ENCODE results near the gene TEX29. TPM values are rescaled to one million over a fixed set of nuclear protein-coding genes. Genes with fewer than 3 reads are reported as not detected.

TEX29 gene
- total RNA-seq, 1 experiment from 2014 or later = not detected

DNA sequence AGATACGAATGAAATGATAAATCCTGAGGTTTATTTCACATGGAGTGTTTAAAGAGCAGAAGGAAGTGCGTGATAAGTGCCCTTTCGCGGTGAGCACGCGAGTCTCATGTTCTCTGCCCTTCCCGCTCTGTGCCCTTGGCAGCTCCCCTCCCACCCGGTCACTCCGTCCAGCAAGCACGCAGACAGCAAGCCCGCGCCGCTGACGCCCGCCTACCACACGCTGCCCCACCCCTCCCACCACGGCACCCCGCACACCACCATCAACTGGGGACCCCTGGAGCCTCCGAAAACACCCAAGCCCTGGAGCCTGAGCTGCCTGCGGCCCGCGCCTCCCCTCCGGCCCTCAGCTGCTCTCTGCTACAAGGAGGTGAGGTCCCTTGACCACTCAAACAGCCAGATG lies 37.4 kb upstream of the TEX29 start:
- H3K27me3 Mint-ChIP-seq (ENCODE audit: insufficient read depth, unreplicated experiment) = no peaks in the 10 kb centered on the region
- no peaks in the 10 kb centered on the region for H3K4me1 ChIP-seq
- H3K27ac Mint-ChIP-seq (ENCODE audit: unreplicated experiment) = no peak overlapping the region
- H3K36me3 Mint-ChIP-seq (ENCODE audit: insufficient read depth, unreplicated experiment) = peaks cover 72% of the 10 kb centered on the region
- CTCF ChIA-PET = no interaction called here
- no peaks in the 10 kb centered on the region for H3K27me3 ChIP-seq (replicated peaks; ENCODE audit: control insufficient read depth, insufficient read depth, low read length)
- intact Hi-C loops (cut with micrococcal nuclease; ENCODE audit: unreplicated experiment) = no loop called here
- no peaks in the 10 kb centered on the region for H3K9me3 ChIP-seq
- POLR2A ChIA-PET = no interaction called here
- no peak overlapping the region for H3K4me3 Mint-ChIP-seq (ENCODE audit: unreplicated experiment)
- no peak overlapping the region for H3K4me3 ChIP-seq (ENCODE audit: low read depth, low read length)
- H3K4me1 Mint-ChIP-seq (ENCODE audit: low read depth, unreplicated experiment) = no peaks in the 10 kb centered on the region
- no peaks in the 10 kb centered on the region; the same call in 1 of the 2 replicates for H3K36me3 ChIP-seq (ENCODE audit: control insufficient read depth, insufficient read depth, low read length)
- DNase-seq = no peak
- BruUV-seq (replicated peaks) = no TSS peak
- H3K9me3 Mint-ChIP-seq (ENCODE audit: unreplicated experiment) = no peaks in the 10 kb centered on the region
- TF ChIP-seq, protein P1, sequence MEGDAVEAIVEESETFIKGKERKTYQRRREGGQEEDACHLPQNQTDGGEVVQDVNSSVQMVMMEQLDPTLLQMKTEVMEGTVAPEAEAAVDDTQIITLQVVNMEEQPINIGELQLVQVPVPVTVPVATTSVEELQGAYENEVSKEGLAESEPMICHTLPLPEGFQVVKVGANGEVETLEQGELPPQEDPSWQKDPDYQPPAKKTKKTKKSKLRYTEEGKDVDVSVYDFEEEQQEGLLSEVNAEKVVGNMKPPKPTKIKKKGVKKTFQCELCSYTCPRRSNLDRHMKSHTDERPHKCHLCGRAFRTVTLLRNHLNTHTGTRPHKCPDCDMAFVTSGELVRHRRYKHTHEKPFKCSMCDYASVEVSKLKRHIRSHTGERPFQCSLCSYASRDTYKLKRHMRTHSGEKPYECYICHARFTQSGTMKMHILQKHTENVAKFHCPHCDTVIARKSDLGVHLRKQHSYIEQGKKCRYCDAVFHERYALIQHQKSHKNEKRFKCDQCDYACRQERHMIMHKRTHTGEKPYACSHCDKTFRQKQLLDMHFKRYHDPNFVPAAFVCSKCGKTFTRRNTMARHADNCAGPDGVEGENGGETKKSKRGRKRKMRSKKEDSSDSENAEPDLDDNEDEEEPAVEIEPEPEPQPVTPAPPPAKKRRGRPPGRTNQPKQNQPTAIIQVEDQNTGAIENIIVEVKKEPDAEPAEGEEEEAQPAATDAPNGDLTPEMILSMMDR (IDR thresholded peaks at IDR 0.05; ENCODE audit: insufficient read depth in 1 of 2, low read depth in 1 of 2, low read length in 1 of 2, severe bottlenecking in 1 of 2, unreplicated experiment in 1 of 2) = no peak

DNA sequence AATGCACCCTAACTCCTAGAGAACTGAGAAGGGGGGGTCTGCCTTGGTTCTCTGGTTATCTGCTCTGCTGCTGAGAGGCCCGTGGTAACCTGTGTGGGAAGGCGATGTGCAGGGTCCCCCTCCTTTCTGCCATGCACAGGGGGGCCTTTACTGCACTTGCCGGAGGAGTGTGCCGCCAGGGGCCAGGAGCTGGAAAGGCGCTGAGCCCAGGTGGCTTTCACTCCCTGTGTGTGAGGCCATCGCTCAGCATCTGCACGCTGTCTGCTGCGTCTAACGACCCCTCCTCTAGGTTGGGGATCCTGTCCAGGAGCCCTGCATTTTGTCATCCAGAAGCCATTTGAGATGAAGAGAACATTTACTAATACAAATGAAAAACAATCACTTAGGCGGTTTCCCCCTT lies 37.0 kb upstream of the TEX29 start:
- no TSS peak for BruUV-seq (replicated peaks)
- peaks cover 67% of the 10 kb centered on the region for H3K36me3 Mint-ChIP-seq (ENCODE audit: insufficient read depth, unreplicated experiment)
- no peak for DNase-seq
- no peaks in the 10 kb centered on the region for H3K27me3 Mint-ChIP-seq (ENCODE audit: insufficient read depth, unreplicated experiment)
- intact Hi-C loops (cut with micrococcal nuclease; ENCODE audit: unreplicated experiment) = no loop called here
- no peaks in the 10 kb centered on the region for H3K27me3 ChIP-seq (replicated peaks; ENCODE audit: control insufficient read depth, insufficient read depth, low read length)
- ChIA-PET CTCF (no interaction called here), POLR2A (no interaction called here)
- no peaks in the 10 kb centered on the region for H3K9me3 ChIP-seq
- H3K4me3 Mint-ChIP-seq (ENCODE audit: unreplicated experiment) = no peak overlapping the region
- H3K4me1 Mint-ChIP-seq (ENCODE audit: low read depth, unreplicated experiment) = no peaks in the 10 kb centered on the region
- no peak overlapping the region for H3K4me3 ChIP-seq (ENCODE audit: low read depth, low read length)
- H3K27ac Mint-ChIP-seq (ENCODE audit: unreplicated experiment) = no peak overlapping the region
- H3K4me1 ChIP-seq = no peaks in the 10 kb centered on the region
- TF ChIP-seq, protein P1 (IDR thresholded peaks at IDR 0.05; ENCODE audit: insufficient read depth in 1 of 2, low read depth in 1 of 2, low read length in 1 of 2, severe bottlenecking in 1 of 2, unreplicated experiment in 1 of 2) = no peak
- H3K36me3 ChIP-seq (ENCODE audit: control insufficient read depth, insufficient read depth, low read length) = no peaks in the 10 kb centered on the region
- no peaks in the 10 kb centered on the region for H3K9me3 Mint-ChIP-seq (ENCODE audit: unreplicated experiment)

DNA sequence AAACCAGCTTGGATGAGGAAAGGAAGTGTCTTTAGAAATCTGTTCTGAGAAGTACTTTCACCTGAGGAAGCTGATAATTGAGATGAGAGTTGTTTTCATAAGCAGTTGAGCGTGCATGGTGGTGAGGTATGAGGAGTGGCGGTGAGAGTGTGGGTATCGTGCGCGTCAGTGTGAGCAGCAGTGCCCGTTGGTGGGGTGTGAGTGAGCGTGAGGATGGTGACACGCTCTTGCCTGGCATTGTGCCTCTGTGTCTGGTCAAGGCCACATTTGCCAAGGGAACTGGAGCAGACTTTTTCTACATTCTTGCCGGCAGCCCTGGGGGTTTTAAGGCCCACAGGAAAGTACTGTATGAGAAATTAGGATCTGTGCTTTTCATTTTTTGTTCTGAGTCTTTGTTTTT lies 36.5 kb upstream of the TEX29 start:
- intact Hi-C loops (cut with micrococcal nuclease; ENCODE audit: unreplicated experiment) = no loop called here
- Histone ChIP-seq H3K4me1 (no peaks in the 10 kb centered on the region), H3K9me3 (no peaks in the 10 kb centered on the region), H3K4me3 (ENCODE audit: low read depth, low read length) (no peak overlapping the region), H3K27me3 (replicated peaks; ENCODE audit: control insufficient read depth, insufficient read depth, low read length) (no peaks in the 10 kb centered on the region), H3K36me3 (ENCODE audit: control insufficient read depth, insufficient read depth, low read length) (no peaks in the 10 kb centered on the region)
- ChIA-PET POLR2A (no interaction called here), CTCF (no interaction called here)
- H3K4me3 Mint-ChIP-seq (ENCODE audit: unreplicated experiment) = no peak overlapping the region
- H3K27me3 Mint-ChIP-seq (ENCODE audit: insufficient read depth, unreplicated experiment) = no peaks in the 10 kb centered on the region
- no peaks in the 10 kb centered on the region for H3K9me3 Mint-ChIP-seq (ENCODE audit: unreplicated experiment)
- no peak for DNase-seq
- peak overlapping the region; percentile 7 for H3K27ac Mint-ChIP-seq (ENCODE audit: unreplicated experiment)
- TF ChIP-seq, protein P1 (IDR thresholded peaks at IDR 0.05; ENCODE audit: insufficient read depth in 1 of 2, low read depth in 1 of 2, low read length in 1 of 2, severe bottlenecking in 1 of 2, unreplicated experiment in 1 of 2) = no peak
- peaks cover 63% of the 10 kb centered on the region for H3K36me3 Mint-ChIP-seq (ENCODE audit: insufficient read depth, unreplicated experiment)
- H3K4me1 Mint-ChIP-seq (ENCODE audit: low read depth, unreplicated experiment) = no peaks in the 10 kb centered on the region
- no TSS peak for BruUV-seq (replicated peaks)
